NCI-H345 (cell line): ENCODE results near the gene SLC16A1.
"Not testable (repeated sequence)": the region's sequence is repeated elsewhere in the genome, so short reads cannot be mapped to it uniquely, and the experiment has no call there.

Experiments used
- DNase-seq: peaks from one replicate; lab custom pipeline; 2025; lab: John Stamatoyannopoulos, UW

The SLC16A1 gene

GRCh38 chr1:112955773-112956543 lies at the start of gene SLC16A1:
Gene SLC16A1 (minus strand): TSS chr1:112956196. CDS start chr1:112929308, 26,888 bp downstream.
- DNase-seq, result peak; percentile 92

- DNase-seq, result no peak
Observed at GRCh38 chr1:113003751-113004690, 48.0 kb upstream of the SLC16A1 start.

- no peak for DNase-seq
Observed at GRCh38 chr1:113002297-113002696, 46.3 kb upstream of the SLC16A1 start.

GRCh38 chr1:112998592-112999235 lies 42.7 kb upstream of the SLC16A1 start:
- DNase-seq, result peak; percentile 28

- DNase-seq, result no peak
Observed at GRCh38 chr1:112997781-112998180, 41.8 kb upstream of the SLC16A1 start.

- DNase-seq, result no peak
Observed at GRCh38 chr1:112995890-112996289, 39.9 kb upstream of the SLC16A1 start.

GRCh38 chr1:112995021-112995420 lies 39.0 kb upstream of the SLC16A1 start:
- not testable (repeated sequence) for DNase-seq

- DNase-seq, result no peak
Observed at GRCh38 chr1:112992780-112993179, 36.8 kb upstream of the SLC16A1 start.

- peak; percentile 19 for DNase-seq
Observed at GRCh38 chr1:112991402-112992120, 35.6 kb upstream of the SLC16A1 start.

GRCh38 chr1:112990271-112990670 lies 34.3 kb upstream of the SLC16A1 start:
- DNase-seq, result no peak

GRCh38 chr1:112988367-112988766 lies 32.4 kb upstream of the SLC16A1 start:
- DNase-seq, result no peak

GRCh38 chr1:112985123-112985522 lies 29.1 kb upstream of the SLC16A1 start:
- no peak for DNase-seq

GRCh38 chr1:112983537-112984131 lies 27.6 kb upstream of the SLC16A1 start:
- no peak for DNase-seq

GRCh38 chr1:112982853-112983536 lies 27.0 kb upstream of the SLC16A1 start:
- no peak for DNase-seq

GRCh38 chr1:112982328-112982727 lies 26.3 kb upstream of the SLC16A1 start:
- no peak for DNase-seq

- not testable (repeated sequence) for DNase-seq
Observed at GRCh38 chr1:112981834-112982233, 25.8 kb upstream of the SLC16A1 start.

- no peak for DNase-seq
Observed at GRCh38 chr1:112981426-112981825, 25.4 kb upstream of the SLC16A1 start.

- no peak for DNase-seq
Observed at GRCh38 chr1:112975336-112975735, 19.3 kb upstream of the SLC16A1 start.

GRCh38 chr1:112974646-112975045 lies 18.6 kb upstream of the SLC16A1 start:
- no peak for DNase-seq

- no peak for DNase-seq
Observed at GRCh38 chr1:112973788-112974187, 17.8 kb upstream of the SLC16A1 start.

GRCh38 chr1:112971006-112971405 lies 15.0 kb upstream of the SLC16A1 start:
- DNase-seq, result no peak
